ENCODE measurements around the gene RDH11.

The RDH11 gene

DNA sequence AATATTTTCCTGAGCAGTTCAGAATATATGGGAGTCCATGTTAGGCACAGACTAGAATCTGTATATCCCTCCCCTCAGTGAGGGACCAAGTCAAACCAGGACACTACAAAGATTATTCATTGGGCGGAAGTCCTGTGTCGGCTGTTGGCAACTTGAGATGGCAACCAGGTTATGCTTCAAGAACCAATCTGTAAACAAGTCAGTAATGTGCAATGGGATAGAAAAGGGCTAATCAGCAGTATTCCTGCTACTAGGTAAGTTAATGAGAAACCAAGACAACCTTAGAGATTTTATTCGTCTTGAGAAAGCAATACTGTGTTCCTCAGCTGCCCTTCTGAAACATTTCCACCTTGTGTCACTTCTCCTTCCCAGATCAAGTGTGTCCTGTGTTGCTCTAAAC is 49.4 kb downstream of the RDH11 start:
- H3K27ac Mint-ChIP-seq: no peak overlapping the region
- no peak for DNase-seq
- H3K27me3 Mint-ChIP-seq: no peaks in the 10 kb centered on the region
- H3K36me3 Mint-ChIP-seq (ENCODE audit: low read depth): peaks cover 68% of the 10 kb centered on the region
- H3K9me3 Mint-ChIP-seq: no peaks in the 10 kb centered on the region
- peaks cover 18% of the 10 kb centered on the region for H3K4me1 Mint-ChIP-seq (ENCODE audit: low read depth)
- no peak overlapping the region for H3K4me3 Mint-ChIP-seq

DNA sequence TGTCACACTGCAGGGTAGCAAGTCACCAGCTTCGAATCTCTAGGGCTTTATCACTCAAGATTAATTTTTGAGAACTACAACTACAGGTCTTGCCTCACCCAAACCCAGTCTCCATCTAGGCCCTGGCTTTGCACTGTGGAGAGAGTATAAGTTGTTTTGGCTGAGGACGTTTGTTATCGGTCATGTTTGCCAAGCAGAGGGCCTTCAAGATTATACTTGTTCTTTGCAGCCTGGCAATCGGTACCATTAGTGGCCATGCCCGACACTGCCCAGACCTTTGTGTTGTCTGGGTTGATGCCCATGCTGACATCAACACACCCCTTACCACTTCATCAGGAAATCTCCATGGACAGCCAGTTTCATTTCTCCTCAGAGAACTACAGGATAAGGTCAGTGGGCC is 50.1 kb downstream of the RDH11 start:
- peaks cover 61% of the 10 kb centered on the region for H3K36me3 Mint-ChIP-seq (ENCODE audit: low read depth)
- H3K27ac Mint-ChIP-seq: no peak overlapping the region

DNA sequence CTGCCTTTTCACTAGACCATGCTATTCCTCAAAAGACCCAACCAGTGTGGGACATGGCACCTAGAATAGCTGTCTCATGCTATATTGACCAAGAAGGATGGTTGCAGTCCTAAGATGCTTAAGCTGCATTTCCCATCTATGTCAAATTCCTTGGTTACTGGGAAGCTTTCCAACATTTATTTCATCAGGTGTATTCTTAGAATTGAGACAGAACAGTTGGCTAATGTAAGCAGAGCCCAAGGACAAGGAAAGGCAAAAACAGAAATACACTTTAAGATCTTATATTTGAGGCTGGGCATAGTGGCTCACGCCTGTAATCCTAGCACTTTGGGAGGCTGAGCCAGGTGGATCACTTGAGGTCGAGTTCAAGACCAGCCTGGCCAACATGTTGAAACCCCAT is 51.1 kb downstream of the RDH11 start:
- Mint-ChIP-seq H3K27me3 (no peaks in the 10 kb centered on the region), H3K9me3 (no peaks in the 10 kb centered on the region), H3K4me3 (no peak overlapping the region), H3K27ac (peak overlapping the region; percentile 3), H3K36me3 (ENCODE audit: low read depth) (peaks cover 51% of the 10 kb centered on the region), H3K4me1 (ENCODE audit: low read depth) (peaks cover 18% of the 10 kb centered on the region)
- DNase-seq: no peak

More for the DNA sequence above, 50.1 kb downstream of the RDH11 start:
- Mint-ChIP-seq H3K4me1 (ENCODE audit: low read depth) (peaks cover 18% of the 10 kb centered on the region), H3K27me3 (no peaks in the 10 kb centered on the region), H3K4me3 (no peak overlapping the region), H3K9me3 (no peaks in the 10 kb centered on the region)
- DNase-seq: no peak

DNA sequence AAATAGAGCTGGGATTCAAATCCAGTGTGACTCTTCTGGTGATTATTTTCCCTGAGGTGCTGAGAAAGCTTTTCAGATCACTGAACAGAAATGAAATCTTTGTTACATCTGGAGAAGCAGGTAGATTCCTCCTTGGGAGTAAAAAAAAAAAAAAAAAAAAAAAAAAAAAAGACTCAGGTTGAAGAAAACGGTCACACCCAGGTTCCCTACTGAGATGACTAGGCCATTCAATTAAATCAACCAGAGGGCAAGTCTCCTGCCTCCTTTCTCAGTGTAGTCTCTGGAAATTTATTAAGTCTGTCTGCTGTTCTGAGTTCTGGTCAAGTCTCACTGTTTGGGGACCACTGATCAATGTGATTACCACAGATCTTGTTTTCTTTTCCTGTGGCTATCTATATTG is 51.9 kb downstream of the RDH11 start:
- Mint-ChIP-seq H3K36me3 (ENCODE audit: low read depth) (peaks cover 44% of the 10 kb centered on the region), H3K27me3 (no peaks in the 10 kb centered on the region), H3K9me3 (no peaks in the 10 kb centered on the region), H3K27ac (no peak overlapping the region), H3K4me1 (ENCODE audit: low read depth) (peaks cover 18% of the 10 kb centered on the region), H3K4me3 (no peak overlapping the region)
- no peak for DNase-seq

DNA sequence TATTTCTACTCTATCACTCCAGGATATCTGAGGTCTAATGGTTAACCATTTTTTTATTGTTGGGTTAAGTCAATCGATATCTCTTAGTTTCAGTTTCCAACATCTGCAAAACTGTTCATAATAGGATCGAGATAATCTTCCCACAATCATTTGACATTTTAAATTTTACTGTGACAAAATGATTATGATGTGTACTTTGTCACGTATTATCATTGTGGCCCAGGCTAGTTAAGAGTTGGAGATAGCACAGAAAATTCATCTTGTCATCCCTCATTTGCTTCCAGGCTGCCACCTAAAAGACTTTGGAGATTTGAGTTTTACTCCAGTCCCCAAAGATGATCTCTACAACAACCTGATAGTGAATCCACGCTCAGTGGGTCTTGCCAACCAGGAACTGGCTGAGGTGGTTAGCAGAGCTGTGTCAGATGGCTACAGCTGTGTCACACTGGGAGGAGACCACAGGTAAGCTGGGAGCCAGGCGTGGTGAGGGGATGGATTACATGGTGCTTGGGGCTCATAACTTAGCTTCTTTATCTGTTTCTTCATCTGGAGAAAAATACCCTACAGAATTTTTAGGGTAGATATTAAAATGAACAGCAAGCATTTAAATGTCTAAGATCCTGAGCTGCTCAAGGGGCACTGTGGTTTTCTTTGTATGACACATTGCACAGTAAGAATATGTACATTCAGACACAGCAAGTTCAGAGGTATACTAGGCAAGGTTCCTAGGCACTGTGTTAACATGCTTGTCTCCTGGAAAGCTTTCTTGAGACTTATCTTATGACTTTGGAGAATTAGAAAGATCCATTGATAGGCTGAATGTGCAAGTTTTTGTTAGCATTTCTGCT is 53.4 kb downstream of the RDH11 start:
- Mint-ChIP-seq H3K9me3 (no peaks in the 10 kb centered on the region), H3K36me3 (ENCODE audit: low read depth) (peaks cover 30% of the 10 kb centered on the region), H3K27me3 (no peaks in the 10 kb centered on the region), H3K4me3 (no peak overlapping the region), H3K4me1 (ENCODE audit: low read depth) (peaks cover 18% of the 10 kb centered on the region), H3K27ac (peak overlapping the region; percentile 80)
- DNase-seq: no peak

DNA sequence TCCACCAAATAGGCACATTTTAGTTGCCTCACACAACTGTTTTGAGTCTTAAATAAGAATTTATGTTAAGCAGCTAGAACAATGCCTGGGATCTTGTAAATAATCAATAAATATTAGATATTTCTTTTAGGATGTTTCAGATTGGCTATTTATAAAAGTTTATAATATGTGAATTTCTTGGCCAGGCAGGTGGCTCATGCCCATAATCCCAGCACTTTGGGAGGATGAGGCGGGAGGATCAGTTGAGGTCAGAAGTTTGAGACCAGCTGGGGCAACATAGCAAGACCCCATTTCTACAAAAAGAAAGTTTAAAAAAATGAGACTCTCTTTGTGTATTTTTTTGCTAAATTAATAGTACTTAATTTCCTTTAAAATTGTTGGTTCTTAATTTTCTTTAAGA is 54.1 kb downstream of the RDH11 start:
- Mint-ChIP-seq H3K27ac (no peak overlapping the region), H3K36me3 (ENCODE audit: low read depth) (peaks cover 23% of the 10 kb centered on the region), H3K4me1 (ENCODE audit: low read depth) (peaks cover 18% of the 10 kb centered on the region), H3K4me3 (no peak overlapping the region), H3K27me3 (no peaks in the 10 kb centered on the region), H3K9me3 (no peaks in the 10 kb centered on the region)
- DNase-seq: no peak

DNA sequence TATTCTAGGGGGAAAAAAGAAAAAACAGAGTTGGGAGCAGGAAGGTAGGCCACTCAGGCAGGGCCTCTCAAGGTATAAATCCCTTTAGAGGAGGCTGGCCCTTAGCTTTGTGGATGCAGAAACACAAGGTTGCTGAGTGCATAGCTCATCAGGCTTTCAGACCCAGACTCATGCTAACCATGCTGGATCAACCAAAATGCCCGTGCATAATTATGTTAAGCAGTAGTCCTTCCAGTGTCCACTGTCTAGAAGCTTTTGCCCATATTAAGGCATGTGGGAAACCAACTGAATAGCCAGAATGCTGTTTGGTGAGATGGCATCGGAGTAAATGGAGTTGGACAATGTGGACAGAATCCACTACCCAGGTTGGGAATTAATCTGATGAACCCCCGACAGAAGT is 56.9 kb downstream of the RDH11 start:
- no peaks in the 10 kb centered on the region for H3K9me3 Mint-ChIP-seq
- peaks cover 15% of the 10 kb centered on the region for H3K4me1 Mint-ChIP-seq (ENCODE audit: low read depth)
- no peaks in the 10 kb centered on the region for H3K27me3 Mint-ChIP-seq
- H3K27ac Mint-ChIP-seq: no peak overlapping the region
- no peak overlapping the region for H3K4me3 Mint-ChIP-seq
- peaks cover 5% of the 10 kb centered on the region for H3K36me3 Mint-ChIP-seq (ENCODE audit: low read depth)
- no peak for DNase-seq

DNA sequence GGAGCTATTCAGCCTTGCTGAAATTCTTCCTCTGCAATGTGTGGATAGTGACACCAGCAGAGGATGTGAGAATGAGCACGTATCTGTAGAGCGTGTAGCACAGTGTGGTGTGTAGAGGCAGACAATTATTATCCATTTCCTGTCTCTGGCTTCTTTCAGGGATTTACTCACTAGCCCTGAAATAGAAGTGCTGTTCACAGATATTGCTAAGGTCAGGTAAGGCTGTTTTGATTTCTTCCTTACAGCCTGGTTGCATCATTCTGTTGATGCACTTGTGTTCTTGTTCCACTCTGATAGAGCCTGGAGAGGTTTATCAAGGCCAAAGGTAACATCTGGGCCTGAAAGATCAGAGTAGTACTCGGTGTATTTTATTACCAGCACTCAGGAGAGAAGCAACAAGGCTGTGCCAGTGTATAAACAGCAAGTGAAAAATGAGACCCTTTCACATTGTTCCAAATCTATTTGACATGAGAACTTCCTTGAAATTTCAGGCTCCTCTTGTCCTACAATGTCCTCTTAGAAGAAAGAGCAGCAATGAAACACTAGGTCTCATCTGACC is 59.1 kb downstream of the RDH11 start:
- Mint-ChIP-seq H3K27ac (no peak overlapping the region), H3K36me3 (ENCODE audit: low read depth) (no peaks in the 10 kb centered on the region), H3K4me3 (no peak overlapping the region), H3K4me1 (ENCODE audit: low read depth) (no peaks in the 10 kb centered on the region), H3K27me3 (no peaks in the 10 kb centered on the region), H3K9me3 (no peaks in the 10 kb centered on the region)
- no peak for DNase-seq

DNA sequence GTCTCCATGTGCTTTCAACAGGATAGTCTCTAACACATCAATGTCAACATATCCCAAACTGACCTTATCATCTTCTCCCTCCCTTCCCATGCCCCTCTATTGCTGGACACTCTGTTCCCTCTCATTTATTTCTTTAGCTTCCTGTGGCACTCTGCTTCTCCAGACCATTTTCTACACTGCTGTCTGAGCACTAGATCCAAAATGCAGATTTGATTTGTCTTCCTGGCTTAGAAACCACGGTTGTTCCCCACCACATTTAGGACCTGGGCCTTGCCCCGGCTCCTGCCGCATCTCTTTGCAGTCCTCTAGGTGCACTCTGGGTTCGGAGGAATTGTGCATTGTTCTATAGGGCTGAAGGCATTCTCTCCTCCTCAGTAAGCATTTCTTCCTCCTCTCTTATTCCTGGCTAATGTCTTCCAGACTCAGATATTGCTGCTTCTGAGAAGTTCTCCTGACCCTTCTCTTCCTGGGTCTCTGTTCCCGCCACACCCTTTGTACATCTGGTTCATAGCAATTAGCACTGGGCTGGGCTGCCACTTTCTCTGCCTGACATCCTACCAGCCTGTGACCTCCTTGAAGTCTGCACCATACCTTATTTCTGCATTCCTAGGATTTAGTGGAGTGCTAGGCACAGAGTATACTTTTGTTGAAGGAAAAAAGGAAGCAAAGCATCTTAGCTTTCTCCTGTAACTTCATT is 62.0 kb downstream of the RDH11 start:
- Mint-ChIP-seq H3K27me3 (no peaks in the 10 kb centered on the region), H3K4me1 (ENCODE audit: low read depth) (no peaks in the 10 kb centered on the region), H3K27ac (no peak overlapping the region), H3K36me3 (ENCODE audit: low read depth) (no peaks in the 10 kb centered on the region), H3K4me3 (no peak overlapping the region), H3K9me3 (no peaks in the 10 kb centered on the region)
- DNase-seq: no peak

DNA sequence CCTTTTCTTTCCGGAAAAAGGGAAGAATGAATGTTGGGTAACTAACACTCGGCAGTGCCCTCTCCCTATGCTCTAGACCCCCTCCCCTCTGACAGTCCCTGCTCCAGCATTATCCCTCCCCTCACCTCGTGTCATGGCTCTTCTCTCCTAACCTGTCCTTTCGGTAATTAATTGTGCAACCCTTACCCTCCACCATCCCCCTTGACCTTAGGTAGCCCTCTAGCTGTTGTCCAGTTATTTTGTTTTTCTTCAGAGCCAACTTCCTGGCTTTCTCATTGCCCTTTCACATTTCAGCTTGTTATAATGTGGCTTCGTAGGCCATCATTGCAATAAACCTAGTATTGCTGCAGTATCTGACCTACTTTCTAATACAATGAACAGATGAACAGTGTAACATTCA is 64.6 kb downstream of the RDH11 start:
- H3K9me3 Mint-ChIP-seq: no peaks in the 10 kb centered on the region
- no peak overlapping the region for H3K27ac Mint-ChIP-seq
- H3K27me3 Mint-ChIP-seq: no peaks in the 10 kb centered on the region

DNA sequence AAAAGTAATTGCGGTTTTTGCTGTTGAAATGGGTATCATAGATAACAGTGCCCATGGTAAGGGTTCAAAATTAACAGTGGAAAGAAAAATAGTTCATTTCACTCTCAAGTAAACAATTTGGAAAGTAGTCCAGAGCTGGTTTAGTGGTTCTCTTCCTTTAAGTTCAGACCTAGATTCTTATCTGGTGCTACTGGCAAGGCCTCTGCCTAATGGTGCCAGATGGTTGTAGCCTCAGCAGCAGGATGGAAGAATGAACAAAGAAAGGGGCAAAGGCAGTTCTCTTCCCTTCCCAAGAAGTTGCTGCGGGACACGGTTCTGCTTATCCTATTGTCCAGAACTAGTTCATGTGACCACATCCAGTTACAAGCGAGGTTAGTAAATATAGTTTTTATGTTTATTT is 65.4 kb downstream of the RDH11 start:
- H3K27ac Mint-ChIP-seq: no peak overlapping the region
- H3K9me3 Mint-ChIP-seq: no peaks in the 10 kb centered on the region
- DNase-seq: no peak
- H3K36me3 Mint-ChIP-seq (ENCODE audit: low read depth): no peaks in the 10 kb centered on the region
- no peak overlapping the region for H3K4me3 Mint-ChIP-seq
- H3K4me1 Mint-ChIP-seq (ENCODE audit: low read depth): no peaks in the 10 kb centered on the region
- no peaks in the 10 kb centered on the region for H3K27me3 Mint-ChIP-seq

More for the DNA sequence above, 64.6 kb downstream of the RDH11 start:
- no peak for DNase-seq
- Mint-ChIP-seq H3K36me3 (ENCODE audit: low read depth) (no peaks in the 10 kb centered on the region), H3K4me1 (ENCODE audit: low read depth) (no peaks in the 10 kb centered on the region), H3K4me3 (no peak overlapping the region)

DNA sequence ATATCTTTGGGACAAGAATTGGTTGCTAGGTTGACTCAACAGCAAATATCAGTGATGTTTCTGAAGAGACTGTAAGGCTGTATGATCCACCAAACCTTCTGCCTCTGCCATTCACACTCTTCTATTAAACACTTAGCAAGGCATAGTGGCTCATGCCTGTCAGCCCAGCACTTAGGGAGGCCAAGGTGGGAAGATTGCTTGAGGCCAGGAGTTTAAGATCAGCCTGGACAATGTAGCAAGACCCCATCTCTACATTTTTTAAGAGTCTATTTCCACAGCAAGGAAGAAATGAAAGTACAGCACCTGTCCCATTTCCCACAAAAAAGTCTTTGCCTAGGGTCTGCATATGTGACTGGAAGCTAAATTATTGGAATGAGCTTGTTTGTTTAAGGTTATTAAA is 68.0 kb downstream of the RDH11 start:
- Mint-ChIP-seq H3K4me3 (no peak overlapping the region), H3K36me3 (ENCODE audit: low read depth) (no peaks in the 10 kb centered on the region), H3K4me1 (ENCODE audit: low read depth) (peaks cover 11% of the 10 kb centered on the region), H3K27ac (no peak overlapping the region), H3K9me3 (no peaks in the 10 kb centered on the region), H3K27me3 (no peaks in the 10 kb centered on the region)
- no peak for DNase-seq
